ENCODE results near the gene UBR4. TPM values are rescaled to one million over a fixed set of nuclear protein-coding genes. Genes with fewer than 3 reads are reported as not detected.

Gene UBR4
- total RNA-seq, 1 experiment from 2014 or later: 126 TPM

GRCh38 chr1:19239876-19240275 is 29.8 kb upstream of the UBR4 start:
- H3K9me3 ChIP-seq (ENCODE audit: control insufficient read depth, insufficient read depth, low read depth, low read length): no peaks in the 10 kb centered on the region
- DNase-seq (ENCODE audit: low read depth, low spot score) (no peak), ATAC-seq (no peak)
- no TSS peak for BruUV-seq (replicated peaks)
- in situ Hi-C loops (cut with HindIII; ENCODE audit: low pct_unique_long_range_greater_than_20kb, low sequenced_read_pairs): no loop called here
- H3K4me1 ChIP-seq (ENCODE audit: control insufficient read depth, insufficient read depth, low read length): no peaks in the 10 kb centered on the region
- CTCF ChIA-PET: no interaction called here
- H3K27ac ChIP-seq (ENCODE audit: low read length): no peak overlapping the region
- H3K27me3 ChIP-seq (ENCODE audit: control insufficient read depth, insufficient read depth, low read length): no peaks in the 10 kb centered on the region
- POLR2A ChIA-PET: no interaction called here
- H3K4me3 ChIP-seq (ENCODE audit: low read depth in 2 of 2, low read length in 2 of 2): no peak overlapping the region
- H3K36me3 ChIP-seq (ENCODE audit: control insufficient read depth, insufficient read depth, low read length): peaks cover 30% of the 10 kb centered on the region
- TF ChIP-seq, protein P1, sequence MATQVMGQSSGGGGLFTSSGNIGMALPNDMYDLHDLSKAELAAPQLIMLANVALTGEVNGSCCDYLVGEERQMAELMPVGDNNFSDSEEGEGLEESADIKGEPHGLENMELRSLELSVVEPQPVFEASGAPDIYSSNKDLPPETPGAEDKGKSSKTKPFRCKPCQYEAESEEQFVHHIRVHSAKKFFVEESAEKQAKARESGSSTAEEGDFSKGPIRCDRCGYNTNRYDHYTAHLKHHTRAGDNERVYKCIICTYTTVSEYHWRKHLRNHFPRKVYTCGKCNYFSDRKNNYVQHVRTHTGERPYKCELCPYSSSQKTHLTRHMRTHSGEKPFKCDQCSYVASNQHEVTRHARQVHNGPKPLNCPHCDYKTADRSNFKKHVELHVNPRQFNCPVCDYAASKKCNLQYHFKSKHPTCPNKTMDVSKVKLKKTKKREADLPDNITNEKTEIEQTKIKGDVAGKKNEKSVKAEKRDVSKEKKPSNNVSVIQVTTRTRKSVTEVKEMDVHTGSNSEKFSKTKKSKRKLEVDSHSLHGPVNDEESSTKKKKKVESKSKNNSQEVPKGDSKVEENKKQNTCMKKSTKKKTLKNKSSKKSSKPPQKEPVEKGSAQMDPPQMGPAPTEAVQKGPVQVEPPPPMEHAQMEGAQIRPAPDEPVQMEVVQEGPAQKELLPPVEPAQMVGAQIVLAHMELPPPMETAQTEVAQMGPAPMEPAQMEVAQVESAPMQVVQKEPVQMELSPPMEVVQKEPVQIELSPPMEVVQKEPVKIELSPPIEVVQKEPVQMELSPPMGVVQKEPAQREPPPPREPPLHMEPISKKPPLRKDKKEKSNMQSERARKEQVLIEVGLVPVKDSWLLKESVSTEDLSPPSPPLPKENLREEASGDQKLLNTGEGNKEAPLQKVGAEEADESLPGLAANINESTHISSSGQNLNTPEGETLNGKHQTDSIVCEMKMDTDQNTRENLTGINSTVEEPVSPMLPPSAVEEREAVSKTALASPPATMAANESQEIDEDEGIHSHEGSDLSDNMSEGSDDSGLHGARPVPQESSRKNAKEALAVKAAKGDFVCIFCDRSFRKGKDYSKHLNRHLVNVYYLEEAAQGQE (IDR thresholded peaks at IDR 0.05; ENCODE audit: insufficient read depth in 1 of 2, low read depth in 2 of 2, low read length in 1 of 2): no peak
- TF ChIP-seq TCF7L2 (IDR thresholded peaks at IDR 0.05; ENCODE audit: low read depth, low read length) (no peak), SIN3A (IDR thresholded peaks at IDR 0.05; ENCODE audit: borderline replicate concordance, insufficient read depth, low read depth, low read length) (no peak), CTCF (IDR thresholded peaks at IDR 0.05) (no peak), POLR2AphosphoS5 (IDR thresholded peaks at IDR 0.05; ENCODE audit: low read depth, low read length) (no peak)
- intact Hi-C loops (cut with micrococcal nuclease; ENCODE audit: unreplicated experiment): no loop called here

DNA sequence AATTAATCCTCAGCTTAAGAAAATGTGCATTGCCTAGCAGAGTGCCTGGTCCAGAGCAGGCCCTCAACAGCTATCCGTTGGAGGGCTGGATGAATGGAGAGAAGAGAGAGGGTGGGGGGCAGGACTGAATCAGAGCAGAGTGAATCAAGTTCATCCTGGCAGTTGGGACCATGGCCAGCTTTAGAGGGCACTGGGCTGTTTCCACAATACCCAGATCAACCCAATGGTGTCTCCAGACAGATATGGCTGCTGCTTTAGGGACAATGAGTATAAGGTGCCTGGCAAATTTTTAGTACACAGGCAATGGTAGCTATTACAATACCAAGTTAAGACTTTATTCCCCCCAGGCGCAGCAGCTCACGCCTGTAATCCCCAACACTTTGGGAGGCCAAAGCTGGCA is 24.2 kb upstream of the UBR4 start:
- BruUV-seq (replicated peaks): no TSS peak
- in situ Hi-C loops (cut with HindIII; ENCODE audit: low pct_unique_long_range_greater_than_20kb, low sequenced_read_pairs) (no loop called here), intact Hi-C loops (cut with micrococcal nuclease; ENCODE audit: unreplicated experiment) (no loop called here)
- TF ChIP-seq CTCF (IDR thresholded peaks at IDR 0.05): no peak
- TF ChIP-seq SIN3A (IDR thresholded peaks at IDR 0.05; ENCODE audit: borderline replicate concordance, insufficient read depth, low read depth, low read length): no peak
- TF ChIP-seq, protein P1 (IDR thresholded peaks at IDR 0.05; ENCODE audit: insufficient read depth in 1 of 2, low read depth in 2 of 2, low read length in 1 of 2): no peak
- TF ChIP-seq TCF7L2 (IDR thresholded peaks at IDR 0.05; ENCODE audit: low read depth, low read length): no peak
- no peak for TF ChIP-seq POLR2AphosphoS5 (IDR thresholded peaks at IDR 0.05; ENCODE audit: low read depth, low read length)
- POLR2A ChIA-PET: interaction anchor here (0.5 kb wide), 1 partner anchor 75 kb away, joined by 3 read pairs; no protein-coding TSS in a partner anchor
- H3K9me3 ChIP-seq (ENCODE audit: control insufficient read depth, insufficient read depth, low read depth, low read length): no peaks in the 10 kb centered on the region
- H3K4me3 ChIP-seq (ENCODE audit: low read depth in 2 of 2, low read length in 2 of 2): no peak overlapping the region
- CTCF ChIA-PET: no interaction called here
- H3K27ac ChIP-seq (ENCODE audit: low read length): no peak overlapping the region
- no peaks in the 10 kb centered on the region for H3K27me3 ChIP-seq (ENCODE audit: control insufficient read depth, insufficient read depth, low read length)
- ATAC-seq (no peak), DNase-seq (ENCODE audit: low read depth, low spot score) (no peak)
- peaks cover 30% of the 10 kb centered on the region for H3K36me3 ChIP-seq (ENCODE audit: control insufficient read depth, insufficient read depth, low read length)
- no peaks in the 10 kb centered on the region for H3K4me1 ChIP-seq (ENCODE audit: control insufficient read depth, insufficient read depth, low read length)

All from Panc1 (cell line).